ENCODE measurements around the gene TMEM141.
"Not testable (repeated sequence)": the region's sequence is repeated elsewhere in the genome, so short reads cannot be mapped to it uniquely, and the experiment has no call there.

DNA sequence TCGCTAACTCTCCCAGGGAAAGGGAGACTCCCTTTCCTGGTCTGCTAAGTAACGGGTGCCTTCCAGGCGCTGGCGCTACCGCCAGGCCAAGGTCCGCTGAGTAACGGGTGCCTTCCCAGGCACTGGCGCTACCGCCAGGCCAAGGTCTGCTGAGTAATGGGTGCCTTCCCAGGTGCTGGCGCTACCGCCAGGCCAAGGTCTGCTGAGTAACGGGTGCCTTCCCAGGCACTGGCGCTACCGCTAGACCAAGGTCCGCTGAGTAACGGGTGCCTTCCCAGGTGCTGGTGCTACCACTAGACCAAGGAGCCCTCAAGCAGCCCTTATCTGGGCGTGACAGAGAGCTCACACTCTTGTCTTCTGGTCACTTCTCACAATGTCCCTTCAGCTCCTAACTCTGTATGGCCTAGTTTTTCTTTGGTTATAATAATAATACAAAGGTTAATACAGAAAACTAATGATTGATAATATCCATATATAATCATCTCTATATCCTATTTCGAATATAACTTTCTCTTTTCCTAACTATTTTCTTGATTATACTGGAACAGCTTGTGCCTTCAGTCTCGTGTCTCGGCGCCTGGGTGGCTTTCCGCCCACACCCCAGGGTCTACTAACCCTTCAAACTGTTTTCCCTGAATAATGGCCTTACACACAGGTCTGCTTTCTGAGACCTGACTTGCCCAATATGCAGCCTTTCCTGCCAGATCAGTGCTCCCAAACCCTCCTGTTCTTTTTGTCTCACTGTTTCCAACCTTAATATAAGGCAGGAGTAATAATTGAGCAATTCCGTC is 5.4 kb upstream of the TMEM141 start:
- not testable (repeated sequence) for TF ChIP-seq JUND (IDR thresholded peaks at IDR 0.05); FOXJ3 (CRISPR knock-in tag; IDR thresholded peaks at IDR 0.05); FOSL2 (IDR thresholded peaks at IDR 0.05; ENCODE audit: borderline replicate concordance, low read depth); FOXM1 (IDR thresholded peaks at IDR 0.05; ENCODE audit: low read depth); GABPA (IDR thresholded peaks at IDR 0.05; ENCODE audit: low read depth); RAD21 (IDR thresholded peaks at IDR 0.05; ENCODE audit: low read length); EP300 (IDR thresholded peaks at IDR 0.05; ENCODE audit: borderline replicate concordance in 1 of 2, low read depth in 1 of 2, low read length in 1 of 2); SMC3 (IDR thresholded peaks at IDR 0.05; ENCODE audit: low read depth, low read length); YY1 (IDR thresholded peaks at IDR 0.05; ENCODE audit: low read depth)
- TF ChIP-seq, protein P1, sequence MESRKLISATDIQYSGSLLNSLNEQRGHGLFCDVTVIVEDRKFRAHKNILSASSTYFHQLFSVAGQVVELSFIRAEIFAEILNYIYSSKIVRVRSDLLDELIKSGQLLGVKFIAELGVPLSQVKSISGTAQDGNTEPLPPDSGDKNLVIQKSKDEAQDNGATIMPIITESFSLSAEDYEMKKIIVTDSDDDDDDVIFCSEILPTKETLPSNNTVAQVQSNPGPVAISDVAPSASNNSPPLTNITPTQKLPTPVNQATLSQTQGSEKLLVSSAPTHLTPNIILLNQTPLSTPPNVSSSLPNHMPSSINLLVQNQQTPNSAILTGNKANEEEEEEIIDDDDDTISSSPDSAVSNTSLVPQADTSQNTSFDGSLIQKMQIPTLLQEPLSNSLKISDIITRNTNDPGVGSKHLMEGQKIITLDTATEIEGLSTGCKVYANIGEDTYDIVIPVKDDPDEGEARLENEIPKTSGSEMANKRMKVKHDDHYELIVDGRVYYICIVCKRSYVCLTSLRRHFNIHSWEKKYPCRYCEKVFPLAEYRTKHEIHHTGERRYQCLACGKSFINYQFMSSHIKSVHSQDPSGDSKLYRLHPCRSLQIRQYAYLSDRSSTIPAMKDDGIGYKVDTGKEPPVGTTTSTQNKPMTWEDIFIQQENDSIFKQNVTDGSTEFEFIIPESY (IDR thresholded peaks at IDR 0.05; ENCODE audit: borderline replicate concordance, low read depth) = not testable (repeated sequence)
- TF ChIP-seq, protein P2, sequence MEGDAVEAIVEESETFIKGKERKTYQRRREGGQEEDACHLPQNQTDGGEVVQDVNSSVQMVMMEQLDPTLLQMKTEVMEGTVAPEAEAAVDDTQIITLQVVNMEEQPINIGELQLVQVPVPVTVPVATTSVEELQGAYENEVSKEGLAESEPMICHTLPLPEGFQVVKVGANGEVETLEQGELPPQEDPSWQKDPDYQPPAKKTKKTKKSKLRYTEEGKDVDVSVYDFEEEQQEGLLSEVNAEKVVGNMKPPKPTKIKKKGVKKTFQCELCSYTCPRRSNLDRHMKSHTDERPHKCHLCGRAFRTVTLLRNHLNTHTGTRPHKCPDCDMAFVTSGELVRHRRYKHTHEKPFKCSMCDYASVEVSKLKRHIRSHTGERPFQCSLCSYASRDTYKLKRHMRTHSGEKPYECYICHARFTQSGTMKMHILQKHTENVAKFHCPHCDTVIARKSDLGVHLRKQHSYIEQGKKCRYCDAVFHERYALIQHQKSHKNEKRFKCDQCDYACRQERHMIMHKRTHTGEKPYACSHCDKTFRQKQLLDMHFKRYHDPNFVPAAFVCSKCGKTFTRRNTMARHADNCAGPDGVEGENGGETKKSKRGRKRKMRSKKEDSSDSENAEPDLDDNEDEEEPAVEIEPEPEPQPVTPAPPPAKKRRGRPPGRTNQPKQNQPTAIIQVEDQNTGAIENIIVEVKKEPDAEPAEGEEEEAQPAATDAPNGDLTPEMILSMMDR (IDR thresholded peaks at IDR 0.05) = not testable (repeated sequence)
- TF ChIP-seq, protein P3, sequence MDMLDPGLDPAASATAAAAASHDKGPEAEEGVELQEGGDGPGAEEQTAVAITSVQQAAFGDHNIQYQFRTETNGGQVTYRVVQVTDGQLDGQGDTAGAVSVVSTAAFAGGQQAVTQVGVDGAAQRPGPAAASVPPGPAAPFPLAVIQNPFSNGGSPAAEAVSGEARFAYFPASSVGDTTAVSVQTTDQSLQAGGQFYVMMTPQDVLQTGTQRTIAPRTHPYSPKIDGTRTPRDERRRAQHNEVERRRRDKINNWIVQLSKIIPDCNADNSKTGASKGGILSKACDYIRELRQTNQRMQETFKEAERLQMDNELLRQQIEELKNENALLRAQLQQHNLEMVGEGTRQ (IDR thresholded peaks at IDR 0.05; ENCODE audit: borderline replicate concordance, low read depth, low read length) = not testable (repeated sequence)
